Raji (cell line): Measurements from ENCODE around the gene CRB1.

Experiments
- POLR2A ChIP-seq: IDR thresholded peaks from 2 replicates; pipeline ENCODE4 v1.6.1; 2011; ENCODE audit warnings: low read depth, low read length, control low read depth; ENCODE audit not compliant: insufficient read depth

CRB1 gene

DNA sequence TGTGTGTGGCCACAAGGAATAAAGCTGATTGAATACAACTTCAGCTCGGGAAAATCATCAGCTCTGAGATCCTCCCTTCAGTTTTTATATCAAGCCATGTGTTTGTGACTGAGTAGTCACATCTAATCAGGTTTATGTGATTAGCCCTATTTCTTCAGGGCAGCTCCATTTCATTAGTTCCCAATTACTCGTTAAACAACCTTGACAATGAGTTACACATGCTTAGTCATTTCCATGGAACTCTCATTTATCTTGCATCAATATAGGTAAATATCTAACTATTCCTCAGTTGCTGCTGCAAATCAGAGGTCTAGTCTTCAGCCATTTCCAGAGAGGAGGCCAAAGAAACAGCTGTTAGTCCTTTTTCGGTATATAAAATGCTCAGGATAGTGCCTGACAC, 16.3 kb downstream of the CRB1 start:
- no peak for TF ChIP-seq POLR2A

DNA sequence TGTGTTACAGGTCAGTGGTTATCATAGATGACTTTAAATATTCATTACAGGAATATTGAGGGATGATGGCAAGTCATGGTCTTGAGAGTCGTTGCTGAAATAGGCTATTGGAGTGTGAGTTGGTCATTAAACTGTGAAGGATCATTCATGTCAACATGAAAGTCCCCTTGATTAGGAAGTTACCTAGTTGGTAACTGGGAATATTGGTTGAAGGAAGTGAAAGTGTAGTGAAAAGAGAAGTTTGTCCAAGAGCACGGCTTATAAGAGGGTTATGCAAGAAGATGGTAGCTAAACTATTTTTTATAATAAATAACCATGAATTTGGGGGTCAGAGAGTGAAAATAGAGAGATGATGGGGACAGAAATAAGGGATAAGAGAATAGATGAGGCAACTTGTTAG, 16.9 kb downstream of the CRB1 start:
- TF ChIP-seq POLR2A = no peak

DNA sequence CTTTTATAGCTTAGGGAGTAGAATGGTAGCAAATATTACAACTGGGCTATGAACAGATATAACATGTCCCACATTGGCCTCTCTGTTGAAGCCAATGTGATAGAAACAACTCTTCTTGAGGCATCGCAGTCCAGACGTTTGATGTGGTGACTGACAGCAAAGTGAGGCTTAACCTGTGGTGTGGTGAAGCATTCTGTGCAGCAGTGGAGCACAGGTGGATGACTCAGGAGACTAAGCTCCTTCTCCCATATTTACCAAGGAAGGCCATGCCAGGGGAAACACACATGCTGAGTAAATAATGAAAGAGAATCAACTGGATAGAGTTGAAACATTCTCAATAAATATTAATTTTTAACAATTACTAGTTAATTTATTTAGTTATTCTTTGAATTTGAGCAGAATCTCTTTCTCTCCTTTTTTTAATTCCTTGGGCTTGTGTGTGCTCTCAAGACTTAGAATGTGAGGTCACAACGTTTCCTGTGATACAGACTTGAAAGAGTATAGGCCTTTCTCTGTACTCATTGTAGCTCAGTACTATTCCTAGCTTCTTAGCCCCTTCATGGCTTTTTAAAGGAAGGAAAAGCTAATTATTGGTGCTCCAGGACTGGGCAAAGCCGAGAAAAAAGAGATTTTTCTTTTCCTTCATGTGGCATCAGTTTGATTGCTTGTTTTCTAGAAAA, 17.6 kb downstream of the CRB1 start:
- TF ChIP-seq POLR2A = no peak

DNA sequence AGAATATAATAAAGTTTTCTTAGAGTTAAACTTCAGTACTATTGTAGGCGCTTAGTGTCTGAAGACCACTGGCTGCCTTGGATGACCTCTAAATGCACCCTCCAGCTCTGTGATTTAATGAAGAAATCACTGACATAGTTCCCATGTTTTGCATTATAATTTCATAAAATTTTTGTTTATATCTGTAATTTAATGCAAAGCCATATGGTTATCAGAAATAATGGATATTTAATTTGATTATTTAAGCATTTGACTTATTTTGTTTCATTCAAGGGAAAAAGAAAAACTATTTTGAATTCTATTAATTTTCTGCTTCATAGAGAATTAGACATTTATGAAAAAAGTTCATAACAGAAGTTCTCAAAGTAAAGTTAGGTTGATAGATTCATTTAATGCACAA, 18.6 kb downstream of the CRB1 start:
- TF ChIP-seq POLR2A = no peak

DNA sequence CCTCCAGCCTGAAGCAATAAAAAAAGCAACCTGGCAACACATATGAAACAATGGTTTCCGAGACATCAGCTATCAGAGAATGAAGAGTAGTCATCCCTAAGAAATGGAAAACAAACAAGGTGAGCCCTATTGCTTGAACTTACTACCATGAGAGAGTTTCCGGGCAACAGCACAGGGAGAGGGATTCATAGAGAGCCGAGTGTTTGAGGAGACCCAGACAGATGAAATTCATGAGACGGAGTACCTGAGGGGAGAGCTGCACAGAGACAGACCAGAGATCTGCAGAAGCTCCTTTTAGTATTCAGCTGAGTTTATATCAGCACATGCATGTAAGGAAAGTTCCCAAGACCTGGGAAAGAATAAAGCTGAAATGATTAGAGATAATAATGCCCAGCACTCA, 19.8 kb downstream of the CRB1 start:
- no peak for TF ChIP-seq POLR2A

DNA sequence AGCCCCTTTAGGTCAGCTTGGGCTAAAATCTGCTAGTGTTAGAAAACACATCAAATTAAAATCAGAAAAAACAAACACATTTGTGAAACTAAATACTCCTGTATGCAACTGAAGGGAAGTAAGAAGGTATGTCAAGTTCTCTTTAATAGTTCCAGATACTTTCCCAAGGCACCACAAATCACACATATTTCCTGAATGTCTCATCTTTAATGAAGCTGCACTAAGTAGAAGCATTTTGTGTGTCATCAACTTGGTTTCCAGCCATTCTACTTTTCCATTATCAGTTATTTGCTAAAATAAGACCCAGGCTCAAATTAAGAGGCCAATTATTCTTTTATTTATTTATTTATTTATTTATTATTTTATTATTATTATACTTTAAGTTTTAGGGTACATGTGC, 34.7 kb downstream of the CRB1 start:
- TF ChIP-seq POLR2A = no peak

DNA sequence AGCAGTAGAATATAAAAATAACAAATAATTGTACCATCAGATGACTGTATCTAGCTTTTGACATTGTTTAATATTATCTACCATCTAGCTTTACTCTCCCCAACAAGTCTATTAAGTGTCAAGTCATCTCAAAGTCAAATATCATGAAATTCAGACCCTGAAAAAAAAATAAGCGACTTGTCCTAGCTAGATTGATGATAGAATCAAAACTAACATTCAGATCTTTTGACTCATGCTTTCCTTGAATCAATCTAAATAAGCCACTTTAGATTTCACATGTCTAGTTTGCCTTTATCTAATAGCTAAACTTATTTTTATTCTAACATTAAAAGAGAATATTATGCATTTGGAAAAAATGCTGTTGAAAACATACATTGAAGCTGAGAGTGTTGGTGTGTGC, 35.4 kb downstream of the CRB1 start:
- TF ChIP-seq POLR2A = no peak

DNA sequence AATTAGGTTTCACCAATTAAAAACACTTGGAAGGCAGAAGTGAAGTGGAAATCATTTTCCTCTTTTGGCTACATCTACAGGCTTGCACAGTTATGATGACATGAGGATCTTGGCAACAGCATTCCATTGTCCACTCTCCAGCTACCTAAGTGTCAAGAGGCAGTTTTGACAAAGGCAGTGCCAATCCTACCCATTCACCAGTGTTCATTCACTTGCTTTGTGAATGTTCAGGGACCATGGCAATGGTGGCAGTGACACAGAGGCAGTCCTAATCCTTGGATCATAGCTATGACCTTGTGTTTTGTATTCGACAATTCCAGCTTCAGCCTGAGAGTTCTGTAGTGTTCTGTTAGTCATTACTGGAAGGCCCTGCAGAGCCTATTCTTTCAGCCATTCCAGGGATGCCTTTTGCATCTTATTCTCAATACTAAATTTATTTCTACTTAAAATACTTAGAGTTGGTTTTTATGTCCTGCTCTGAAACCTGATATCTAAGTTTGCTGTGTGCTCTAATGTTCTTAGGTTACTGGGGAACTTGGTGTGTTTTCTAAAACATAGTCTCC, 36.7 kb downstream of the CRB1 start:
- TF ChIP-seq POLR2A = no peak

DNA sequence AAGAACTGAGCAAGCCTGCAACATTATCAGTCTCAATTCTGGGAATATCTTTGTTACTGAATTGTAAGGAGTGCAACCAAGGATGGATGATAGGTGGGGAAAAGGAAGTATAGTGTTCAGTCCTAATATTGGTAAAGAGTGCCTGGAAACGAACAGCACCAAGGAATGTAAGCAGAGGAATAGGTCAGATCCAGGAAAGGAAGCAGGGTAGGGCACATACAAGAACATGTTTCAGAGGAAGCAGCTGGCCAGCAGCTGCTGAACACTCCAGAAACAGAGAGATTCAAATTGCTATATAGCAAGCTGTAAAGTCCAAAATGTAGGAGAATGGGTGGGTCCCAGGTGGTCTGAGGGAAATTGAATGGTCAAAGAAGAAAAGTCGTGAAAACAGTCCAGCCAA, 37.9 kb downstream of the CRB1 start:
- no peak for TF ChIP-seq POLR2A

DNA sequence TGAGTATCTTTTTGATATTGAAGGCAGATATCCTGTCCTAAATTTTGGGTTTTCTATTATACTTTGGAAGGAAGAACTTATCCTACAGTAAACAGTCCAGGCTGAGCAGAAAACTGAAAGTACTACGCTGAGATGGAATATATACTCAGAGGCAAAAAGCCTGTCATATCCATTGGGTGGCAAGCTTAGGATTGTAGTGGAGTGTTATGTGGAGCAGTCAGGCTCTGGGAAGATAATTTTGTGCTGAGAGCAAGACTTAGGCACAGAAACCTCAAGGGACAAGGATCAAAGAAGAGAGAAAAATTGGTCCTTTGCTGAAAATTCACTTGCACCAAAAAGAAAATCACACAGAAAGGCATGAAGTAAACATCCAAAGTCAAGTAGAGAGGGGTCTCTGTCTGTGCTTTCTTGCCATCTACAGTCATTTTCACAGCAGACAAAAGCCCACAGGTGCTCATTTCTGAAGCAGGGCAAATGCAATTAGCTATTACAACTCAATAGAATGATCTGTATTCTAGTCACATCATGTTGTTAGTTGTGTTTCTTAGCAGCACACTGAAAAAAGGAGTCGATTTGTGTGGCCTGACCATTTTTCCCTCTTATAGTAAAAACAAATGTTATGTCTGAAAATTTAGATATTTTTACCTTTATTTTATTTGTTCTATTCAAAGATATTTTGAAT, 38.5 kb downstream of the CRB1 start:
- TF ChIP-seq POLR2A = no peak

DNA sequence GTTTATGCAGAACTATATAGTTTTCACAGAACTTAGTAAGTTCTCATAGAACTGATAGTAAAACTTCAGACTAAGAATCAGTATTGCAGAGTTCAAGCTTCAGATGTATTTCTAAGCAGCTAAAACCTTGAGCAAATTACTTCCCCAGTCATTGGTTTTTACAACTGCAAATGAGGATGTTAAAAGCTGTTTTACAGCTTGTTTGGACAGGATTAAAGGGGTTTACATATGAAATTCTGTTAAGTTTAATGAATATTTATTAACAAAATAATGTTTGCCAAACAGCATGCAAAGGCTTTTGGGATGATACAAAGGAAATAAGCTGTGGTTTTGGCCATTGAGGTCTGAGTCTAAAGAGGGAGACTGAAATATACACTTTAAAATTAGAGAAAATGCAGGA, 39.1 kb downstream of the CRB1 start:
- TF ChIP-seq POLR2A = no peak

DNA sequence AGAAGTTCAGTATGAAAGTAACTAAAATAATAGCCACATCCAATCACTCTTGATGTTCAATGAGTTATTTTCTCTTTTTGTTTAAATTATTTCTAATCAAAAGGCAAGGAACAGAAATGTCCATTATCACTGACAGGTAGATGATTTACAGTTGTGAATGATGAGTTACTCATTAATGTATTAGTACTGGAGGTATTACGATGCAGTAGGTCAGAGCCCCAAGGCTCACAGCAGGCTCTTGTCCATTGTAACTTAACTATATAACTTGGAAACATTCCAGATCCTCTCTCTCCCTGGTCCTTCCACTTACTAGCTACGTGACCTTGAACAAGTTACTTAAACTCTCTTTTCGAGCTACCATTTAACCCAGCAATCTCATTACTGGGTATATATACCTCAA, 39.5 kb downstream of the CRB1 start:
- TF ChIP-seq POLR2A = no peak

DNA sequence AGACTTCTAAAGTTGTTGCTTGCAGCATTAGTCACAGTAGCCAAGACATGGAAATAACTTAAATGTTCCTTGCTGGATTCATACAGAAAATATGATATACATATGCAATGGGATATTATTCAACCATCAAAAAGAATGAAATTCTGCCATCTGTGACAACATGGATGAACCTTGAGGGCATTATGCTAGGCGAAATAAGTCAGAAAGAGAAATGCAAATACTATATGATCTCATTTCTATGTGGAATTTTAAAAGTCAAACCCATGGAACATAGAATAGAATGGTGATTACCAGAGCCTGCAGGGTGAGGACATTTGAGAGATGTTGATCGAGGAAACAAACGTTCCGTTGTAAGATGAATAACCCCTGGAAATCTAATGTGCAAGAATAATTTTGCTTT, 43.0 kb downstream of the CRB1 start:
- no peak for TF ChIP-seq POLR2A

DNA sequence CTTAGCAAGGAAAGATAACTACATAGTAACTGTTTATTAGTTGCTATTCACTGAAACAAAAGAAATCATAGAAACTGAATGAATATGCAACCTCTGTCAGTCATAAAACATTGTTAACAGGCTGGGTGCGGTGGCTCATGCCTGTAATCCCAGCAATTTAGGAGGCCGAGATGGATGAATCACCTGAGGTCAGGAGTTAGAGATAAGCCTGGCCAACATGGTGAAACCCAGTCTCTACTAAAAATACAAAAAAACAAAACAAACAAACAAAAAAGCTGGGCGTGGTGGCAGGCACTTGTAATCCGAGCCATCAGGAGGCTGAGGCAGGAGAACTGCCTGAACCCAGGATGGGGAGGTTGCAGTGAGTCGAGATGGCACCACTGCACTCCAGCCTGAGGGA, 44.1 kb downstream of the CRB1 start:
- no peak for TF ChIP-seq POLR2A

DNA sequence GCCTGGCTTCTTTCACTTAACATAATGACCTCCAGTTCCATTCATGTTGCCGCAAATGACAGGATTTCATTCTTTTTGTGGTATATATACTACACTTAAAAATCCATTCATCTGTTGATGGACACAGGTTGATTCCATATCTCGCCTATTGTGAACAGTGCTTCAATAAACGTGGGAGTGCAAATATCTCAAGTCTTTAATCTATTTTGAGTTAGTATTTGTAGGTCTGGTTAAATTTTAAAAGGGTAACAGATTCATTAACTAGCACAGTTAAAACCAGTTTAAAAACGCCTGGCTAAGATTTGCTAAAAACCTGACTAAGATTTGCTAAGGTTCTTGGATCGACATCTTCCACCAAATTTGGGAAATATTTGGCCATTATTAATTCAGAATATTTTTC, 45.7 kb downstream of the CRB1 start:
- TF ChIP-seq POLR2A = no peak

DNA sequence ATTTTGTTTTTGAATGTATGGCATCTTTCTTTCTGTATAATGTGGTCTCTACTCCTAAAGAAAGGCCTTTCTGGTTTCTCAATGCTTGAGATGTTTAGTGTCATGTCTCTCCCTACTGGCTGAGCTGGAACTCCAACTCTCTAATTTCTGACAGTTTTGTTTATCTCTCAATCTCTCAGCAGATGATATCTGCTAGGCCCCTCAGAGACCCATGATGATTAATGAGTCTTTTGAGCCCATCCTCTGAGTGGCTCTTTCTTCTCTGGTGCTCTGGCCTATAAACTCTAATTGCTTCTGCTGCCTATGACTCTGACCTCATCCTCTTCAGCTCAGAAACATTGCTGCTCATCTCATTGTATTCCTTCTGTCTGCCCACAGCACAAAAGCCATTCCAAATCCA, 46.6 kb downstream of the CRB1 start:
- TF ChIP-seq POLR2A = no peak

DNA sequence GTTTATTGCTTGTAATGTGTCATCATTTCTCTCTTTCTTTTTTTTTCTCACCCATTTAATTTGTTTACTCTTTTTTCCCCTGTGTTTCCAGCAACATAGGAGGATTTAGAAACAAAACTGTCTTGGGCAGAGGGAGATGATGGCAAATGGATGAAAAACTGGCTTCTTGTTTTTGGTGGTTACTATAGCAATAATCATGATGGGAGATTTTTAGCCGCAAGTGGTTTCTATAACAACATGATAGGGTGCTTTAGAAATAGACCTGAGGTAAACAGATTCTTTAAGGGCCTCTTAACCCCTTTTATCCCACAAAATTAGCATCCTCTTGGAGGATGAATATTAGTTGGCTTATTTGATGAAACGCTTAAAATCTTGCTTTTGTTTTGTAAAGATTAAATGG, 51.6 kb downstream of the CRB1 start:
- TF ChIP-seq POLR2A = no peak
